HL-60 (cell line): ENCODE results near the gene STRN3.

Source experiments
- CTCF ChIP-seq: IDR thresholded peaks from one replicate; pipeline ENCODE4 v1.5.1; 2011; ENCODE audit warnings: low read length, control low read depth, inconsistent platforms; ENCODE audit not compliant: insufficient read depth
- GABPA ChIP-seq: IDR thresholded peaks from 2 replicates; pipeline ENCODE4 v1.6.1; 2012; ENCODE audit warnings: low read depth
- POLR2AphosphoS5 ChIP-seq: IDR thresholded peaks from 2 replicates; pipeline ENCODE4 v1.6.1; 2012; ENCODE audit warnings: low read depth
- REST ChIP-seq: IDR thresholded peaks from 2 replicates; pipeline ENCODE4 v1.6.1; 2012; ENCODE audit warnings: low read depth; ENCODE audit not compliant: insufficient replicate concordance
- SPI1 ChIP-seq: IDR thresholded peaks from 2 replicates; pipeline ENCODE4 v1.6.1; 2012; ENCODE audit warnings: low read depth, mild to moderate bottlenecking, borderline replicate concordance

- TF ChIP-seq CTCF (no peak), POLR2AphosphoS5 (no peak), GABPA (no peak), REST (no peak), SPI1 (no peak)
Measured at GRCh38 chr14:31003284-31003683, 22.9 kb downstream of the STRN3 start.
